GM18505 (cell line): ENCODE data around the gene BHMT2.

Experiments
- ATAC-seq: cut with Tn5 transposase; IDR thresholded peaks from one replicate; pipeline ENCODE4 v1.9.1; 2021; ENCODE audit not compliant: unreplicated experiment
- POLR2A ChIP-seq: IDR thresholded peaks from 4 replicates; pipeline ENCODE4 v1.6.1; 2011; ENCODE audit warnings: borderline replicate concordance; ENCODE audit not compliant: insufficient read depth, insufficient read length; ENCODE audit errors: extremely low read depth

The BHMT2 gene, protein sequence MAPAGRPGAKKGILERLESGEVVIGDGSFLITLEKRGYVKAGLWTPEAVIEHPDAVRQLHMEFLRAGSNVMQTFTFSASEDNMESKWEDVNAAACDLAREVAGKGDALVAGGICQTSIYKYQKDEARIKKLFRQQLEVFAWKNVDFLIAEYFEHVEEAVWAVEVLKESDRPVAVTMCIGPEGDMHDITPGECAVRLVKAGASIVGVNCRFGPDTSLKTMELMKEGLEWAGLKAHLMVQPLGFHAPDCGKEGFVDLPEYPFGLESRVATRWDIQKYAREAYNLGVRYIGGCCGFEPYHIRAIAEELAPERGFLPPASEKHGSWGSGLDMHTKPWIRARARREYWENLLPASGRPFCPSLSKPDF

GRCh38 chr5:79069488-79070349 lies at the start of gene BHMT2, which contains the start of gene DMGDH:
BHMT2 (plus strand) TSS chr5:79069767; CDS start chr5:79069783, 16 bp downstream.
DMGDH (minus strand) TSS chr5:79069674; CDS start chr5:79069620, 54 bp downstream.
- ATAC-seq, result no peak
- no peak for TF ChIP-seq POLR2A

GRCh38 chr5:79020861-79021561 lies 48.6 kb upstream of the BHMT2 start:
- no peak for ATAC-seq
- TF ChIP-seq POLR2A, result no peak

DNA sequence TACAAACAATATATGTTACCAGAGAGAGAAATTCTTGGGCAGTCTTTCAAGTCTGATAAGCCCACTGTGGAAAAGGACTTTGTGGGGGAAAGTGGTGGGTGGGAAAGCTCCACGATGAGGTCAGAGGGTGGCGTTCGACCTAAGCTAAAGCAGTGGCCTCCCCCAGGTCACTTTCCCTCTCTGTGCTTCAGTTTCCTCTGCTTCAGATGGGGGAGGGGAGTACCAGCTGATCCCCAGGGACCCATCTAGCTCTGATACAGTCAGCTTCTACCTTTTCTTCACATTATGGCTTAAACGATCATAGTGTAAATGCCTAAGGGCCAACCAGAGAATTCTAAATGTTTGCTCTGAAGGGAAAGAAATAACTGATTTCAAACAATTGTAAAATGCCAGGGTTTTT lies 47.8 kb upstream of the BHMT2 start:
- no peak for TF ChIP-seq POLR2A
- ATAC-seq, result no peak

- no peak for TF ChIP-seq POLR2A
- no peak for ATAC-seq
Measured at GRCh38 chr5:79022771-79023170, 46.8 kb upstream of the BHMT2 start.

DNA sequence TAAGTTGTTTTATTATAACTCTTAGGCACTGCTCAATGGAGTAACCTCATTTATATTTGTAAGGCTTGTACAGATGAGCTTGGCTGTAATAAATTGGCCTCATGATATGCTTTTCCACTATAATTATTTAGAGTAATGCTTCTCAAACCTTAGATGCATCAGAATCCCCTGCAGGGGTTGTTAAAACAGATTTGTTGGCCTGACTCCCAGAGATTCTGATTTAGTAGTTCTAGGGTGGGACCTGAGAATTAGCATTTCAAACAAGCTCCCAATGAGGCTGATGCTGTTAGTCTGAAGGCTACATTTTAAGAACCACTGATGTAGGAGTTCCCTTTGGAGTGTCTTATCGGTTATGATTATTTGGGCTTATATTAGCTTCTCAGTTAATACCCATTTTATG lies 46.2 kb upstream of the BHMT2 start:
- ATAC-seq, result no peak
- TF ChIP-seq POLR2A, result no peak

DNA sequence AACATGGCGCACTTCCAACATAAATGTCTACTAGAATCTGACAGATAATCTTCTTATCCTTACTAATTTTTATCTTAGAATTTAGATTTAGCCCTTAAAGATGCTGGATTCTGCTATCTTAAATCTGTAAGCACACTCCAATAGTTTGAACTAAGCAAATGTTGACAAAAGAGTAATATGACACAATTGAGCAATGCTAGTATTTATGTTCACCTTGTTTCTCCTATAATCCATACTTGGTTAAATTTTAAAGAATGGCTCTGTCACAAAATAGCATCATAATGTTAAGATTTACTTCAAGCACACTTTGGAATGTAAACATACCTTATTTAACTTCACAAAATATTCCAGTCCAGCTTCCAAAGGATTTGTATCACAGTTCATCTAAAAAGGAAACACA lies 45.6 kb upstream of the BHMT2 start:
- no peak for TF ChIP-seq POLR2A
- no peak for ATAC-seq

GRCh38 chr5:79025054-79025472 lies 44.5 kb upstream of the BHMT2 start:
- no peak for TF ChIP-seq POLR2A
- ATAC-seq, result no peak

GRCh38 chr5:79030663-79031484 lies 38.7 kb upstream of the BHMT2 start:
- ATAC-seq, result no peak

GRCh38 chr5:79031485-79031867 lies 38.1 kb upstream of the BHMT2 start:
- ATAC-seq, result no peak
- TF ChIP-seq POLR2A, result no peak

More at GRCh38 chr5:79030663-79031484, 38.7 kb upstream of the BHMT2 start:
- TF ChIP-seq POLR2A, result no peak

GRCh38 chr5:79032031-79032695 lies 37.4 kb upstream of the BHMT2 start:
- TF ChIP-seq POLR2A, result no peak
- ATAC-seq, result no peak

DNA sequence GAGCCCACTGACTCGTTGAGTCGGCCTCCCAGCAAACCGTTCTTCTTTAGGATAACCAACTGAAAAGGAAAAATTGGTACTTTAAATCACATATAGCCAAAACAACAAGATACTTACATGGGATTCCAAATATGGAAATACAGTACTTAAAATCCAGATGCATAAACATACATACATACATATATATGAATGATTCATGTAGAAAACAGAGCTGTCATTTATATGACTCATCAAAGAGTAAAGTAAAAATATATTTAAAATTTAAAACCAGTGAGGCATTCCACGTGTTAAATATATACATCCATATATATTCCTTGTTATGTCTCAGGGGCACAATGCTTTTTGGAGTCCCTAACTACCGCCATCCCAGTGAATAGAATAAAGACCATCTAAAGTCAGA lies 36.8 kb upstream of the BHMT2 start:
- no peak for TF ChIP-seq POLR2A
- no peak for ATAC-seq

DNA sequence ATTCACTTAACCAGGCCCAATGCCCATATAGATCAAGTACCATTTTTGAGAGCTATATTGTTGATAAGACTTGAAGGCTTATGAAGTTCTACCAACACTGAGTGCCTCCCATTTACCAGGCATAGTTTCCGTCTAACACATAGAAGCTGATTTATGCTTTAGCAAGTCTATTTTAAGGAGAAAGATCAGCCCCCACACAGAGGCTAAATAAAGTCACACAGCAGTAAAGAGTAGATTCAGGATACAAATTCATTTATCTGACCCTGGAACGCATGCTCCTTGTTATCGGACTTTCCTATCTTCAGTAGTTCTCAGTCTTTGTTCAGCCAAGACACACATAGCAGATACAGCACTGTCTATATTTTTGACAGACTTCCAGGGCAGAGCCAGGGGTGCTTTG lies 34.3 kb upstream of the BHMT2 start:
- TF ChIP-seq POLR2A, result no peak
- no peak for ATAC-seq

GRCh38 chr5:79036769-79037168 lies 32.8 kb upstream of the BHMT2 start:
- no peak for ATAC-seq
- no peak for TF ChIP-seq POLR2A

DNA sequence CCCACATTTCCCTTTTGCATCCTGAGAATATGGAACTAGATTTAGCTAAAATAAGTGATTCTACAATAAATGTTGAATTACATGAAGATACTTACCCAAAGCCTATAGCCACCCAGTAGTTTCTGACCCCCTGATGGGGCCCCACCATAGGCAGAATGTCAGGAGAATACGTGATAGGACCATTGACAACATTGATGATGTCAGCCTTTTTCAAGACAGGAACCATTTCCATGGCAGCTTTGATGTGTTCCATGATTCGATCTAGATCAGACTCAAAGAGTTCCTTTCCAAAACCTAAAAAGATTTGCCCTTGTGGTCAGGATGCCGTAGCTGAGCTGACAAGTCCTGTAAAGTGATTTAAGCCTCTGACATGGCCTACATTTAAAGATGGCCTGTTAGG lies 27.4 kb upstream of the BHMT2 start:
- ATAC-seq, result no peak
- no peak for TF ChIP-seq POLR2A
